Measurements from ENCODE around the gene IL1R2.

IL1R2 gene

GRCh38 chr2:102061962-102062795 is 70.4 kb downstream of the IL1R2 start:
- Histone ChIP-seq H3K9ac (ENCODE audit: low read depth, low read length, poor library complexity) (no peak overlapping the region), H3K23ac (ENCODE audit: low read depth, low read length, poor library complexity) (no peak overlapping the region), H3K14ac (ENCODE audit: low read length) (no peak overlapping the region), H3K4me1 (ENCODE audit: control insufficient read depth in 2 of 2, insufficient read depth in 1 of 2, low read depth in 1 of 2, low read length in 2 of 2) (peaks cover 0 to 11% of the 10 kb centered on the region in 2 donors), H2BK15ac (ENCODE audit: low read length) (no peak overlapping the region), H3K27me3 (ENCODE audit: control insufficient read depth in 3 of 3, insufficient read depth in 3 of 3, low read depth in 1 of 3, low read length in 3 of 3) (peaks cover 0 to 15% (median 0%) of the 10 kb centered on the region in 3 experiments), H2AK5ac (ENCODE audit: low read depth, low read length) (no peak overlapping the region), H3K18ac (ENCODE audit: low read length) (no peak overlapping the region), H3K4me3 (ENCODE audit: low read length in 2 of 2) (no peak overlapping the region), H2AFZ (ENCODE audit: low read length) (peak overlapping the region; percentile 13), H3K4me2 (ENCODE audit: insufficient read depth, low read length, poor library complexity, severe bottlenecking) (no peak overlapping the region), H3K36me3 (replicated peaks in 1 of 2; ENCODE audit: control insufficient read depth in 2 of 2, insufficient read depth in 2 of 2, low read length in 2 of 2) (no peaks in the 10 kb centered on the region), H4K91ac (ENCODE audit: low read depth, low read length, poor library complexity) (no peak overlapping the region), H2BK5ac (ENCODE audit: low read length) (no peak overlapping the region), H3K9me3 (replicated peaks in 1 of 2; ENCODE audit: control insufficient read depth in 2 of 2, insufficient read depth in 1 of 2, low read depth in 1 of 2, low read length in 2 of 2) (no peaks in the 10 kb centered on the region), H2BK12ac (ENCODE audit: low read length) (no peak overlapping the region), H3K27ac (replicated peaks; ENCODE audit: low read length) (no peak overlapping the region), H3K79me1 (ENCODE audit: low read depth, low read length) (no peaks in the 10 kb centered on the region), H4K8ac (ENCODE audit: low read depth, low read length) (no peak overlapping the region), H2BK120ac (ENCODE audit: low read depth, low read length) (no peak overlapping the region), H3K4ac (ENCODE audit: low read length) (no peak overlapping the region)
- DNase-seq (ENCODE audit: low spot score): no peak
- WGBS, 2 donors (ENCODE audit: extremely low coverage in 2 of 2, insufficient read length in 2 of 2, insufficient replicate concordance in 1 of 2): no CpG with 5 or more reads among the region's 8 CpGs

GRCh38 chr2:102062802-102063201 is 71.0 kb downstream of the IL1R2 start:
- Histone ChIP-seq H3K4ac (ENCODE audit: low read length) (no peak overlapping the region), H3K79me1 (ENCODE audit: low read depth, low read length) (no peaks in the 10 kb centered on the region), H3K9ac (ENCODE audit: low read depth, low read length, poor library complexity) (no peak overlapping the region), H3K14ac (ENCODE audit: low read length) (no peak overlapping the region), H3K27ac (replicated peaks; ENCODE audit: low read length) (no peak overlapping the region), H2BK12ac (ENCODE audit: low read length) (no peak overlapping the region), H3K4me1 (ENCODE audit: control insufficient read depth in 2 of 2, insufficient read depth in 1 of 2, low read depth in 1 of 2, low read length in 2 of 2) (peaks cover 0 to 7% of the 10 kb centered on the region in 2 donors), H3K4me2 (ENCODE audit: insufficient read depth, low read length, poor library complexity, severe bottlenecking) (no peak overlapping the region), H2BK120ac (ENCODE audit: low read depth, low read length) (no peak overlapping the region), H3K4me3 (ENCODE audit: low read length in 2 of 2) (no peak overlapping the region), H3K36me3 (replicated peaks in 1 of 2; ENCODE audit: control insufficient read depth in 2 of 2, insufficient read depth in 2 of 2, low read length in 2 of 2) (no peaks in the 10 kb centered on the region), H3K23ac (ENCODE audit: low read depth, low read length, poor library complexity) (no peak overlapping the region), H3K27me3 (ENCODE audit: control insufficient read depth in 3 of 3, insufficient read depth in 3 of 3, low read depth in 1 of 3, low read length in 3 of 3) (peaks cover 0 to 9% (median 0%) of the 10 kb centered on the region in 3 experiments), H4K8ac (ENCODE audit: low read depth, low read length) (no peak overlapping the region), H2AK5ac (ENCODE audit: low read depth, low read length) (no peak overlapping the region), H3K9me3 (replicated peaks in 1 of 2; ENCODE audit: control insufficient read depth in 2 of 2, insufficient read depth in 1 of 2, low read depth in 1 of 2, low read length in 2 of 2) (no peaks in the 10 kb centered on the region), H4K91ac (ENCODE audit: low read depth, low read length, poor library complexity) (no peak overlapping the region), H2AFZ (ENCODE audit: low read length) (no peak overlapping the region), H3K18ac (ENCODE audit: low read length) (no peak overlapping the region), H2BK15ac (ENCODE audit: low read length) (no peak overlapping the region), H2BK5ac (ENCODE audit: low read length) (no peak overlapping the region)
- no peak for DNase-seq (ENCODE audit: low spot score)
- no CpG with 5 or more reads among the region's 3 CpGs for WGBS, 2 donors (ENCODE audit: extremely low coverage in 2 of 2, insufficient read length in 2 of 2, insufficient replicate concordance in 1 of 2)

- Histone ChIP-seq H2AFZ (ENCODE audit: low read length) (no peak overlapping the region), H3K18ac (ENCODE audit: low read length) (no peak overlapping the region), H4K8ac (ENCODE audit: low read depth, low read length) (no peak overlapping the region), H3K9ac (ENCODE audit: low read depth, low read length, poor library complexity) (no peak overlapping the region), H4K91ac (ENCODE audit: low read depth, low read length, poor library complexity) (no peak overlapping the region), H2AK5ac (ENCODE audit: low read depth, low read length) (no peak overlapping the region), H3K79me1 (ENCODE audit: low read depth, low read length) (no peaks in the 10 kb centered on the region), H3K27ac (replicated peaks; ENCODE audit: low read length) (no peak overlapping the region), H2BK120ac (ENCODE audit: low read depth, low read length) (no peak overlapping the region), H3K27me3 (ENCODE audit: control insufficient read depth in 3 of 3, insufficient read depth in 3 of 3, low read depth in 1 of 3, low read length in 3 of 3) (peaks cover 0 to 3% (median 0%) of the 10 kb centered on the region in 3 experiments), H3K4ac (ENCODE audit: low read length) (no peak overlapping the region), H3K4me2 (ENCODE audit: insufficient read depth, low read length, poor library complexity, severe bottlenecking) (no peak overlapping the region), H3K23ac (ENCODE audit: low read depth, low read length, poor library complexity) (no peak overlapping the region), H3K4me3 (ENCODE audit: low read length in 2 of 2) (no peak overlapping the region), H3K4me1 (ENCODE audit: control insufficient read depth in 2 of 2, insufficient read depth in 1 of 2, low read depth in 1 of 2, low read length in 2 of 2) (peaks cover 0 to 7% of the 10 kb centered on the region in 2 donors), H2BK5ac (ENCODE audit: low read length) (no peak overlapping the region), H3K36me3 (replicated peaks in 1 of 2; ENCODE audit: control insufficient read depth in 2 of 2, insufficient read depth in 2 of 2, low read length in 2 of 2) (no peaks in the 10 kb centered on the region), H3K9me3 (replicated peaks in 1 of 2; ENCODE audit: control insufficient read depth in 2 of 2, insufficient read depth in 1 of 2, low read depth in 1 of 2, low read length in 2 of 2) (no peaks in the 10 kb centered on the region), H2BK15ac (ENCODE audit: low read length) (no peak overlapping the region), H3K14ac (ENCODE audit: low read length) (no peak overlapping the region), H2BK12ac (ENCODE audit: low read length) (no peak overlapping the region)
- no CpG with 5 or more reads among the region's 6 CpGs for WGBS, 2 donors (ENCODE audit: extremely low coverage in 2 of 2, insufficient read length in 2 of 2, insufficient replicate concordance in 1 of 2)
- no peak for DNase-seq (ENCODE audit: low spot score)
These were observed 71.7 kb downstream of the IL1R2 start for GRCh38 chr2:102063487-102063911.

- Histone ChIP-seq H3K27ac (replicated peaks; ENCODE audit: low read length) (no peak overlapping the region), H3K18ac (ENCODE audit: low read length) (peak overlapping the region; percentile 29), H2BK5ac (ENCODE audit: low read length) (no peak overlapping the region), H3K4ac (ENCODE audit: low read length) (no peak overlapping the region), H4K8ac (ENCODE audit: low read depth, low read length) (no peak overlapping the region), H3K14ac (ENCODE audit: low read length) (no peak overlapping the region), H3K9me3 (replicated peaks in 1 of 2; ENCODE audit: control insufficient read depth in 2 of 2, insufficient read depth in 1 of 2, low read depth in 1 of 2, low read length in 2 of 2) (no peaks in the 10 kb centered on the region), H3K4me2 (ENCODE audit: insufficient read depth, low read length, poor library complexity, severe bottlenecking) (no peak overlapping the region), H3K4me3 (ENCODE audit: low read length in 2 of 2) (no peak overlapping the region), H3K4me1 (ENCODE audit: control insufficient read depth in 2 of 2, insufficient read depth in 1 of 2, low read depth in 1 of 2, low read length in 2 of 2) (peaks cover 0 to 7% of the 10 kb centered on the region in 2 donors), H3K36me3 (replicated peaks in 1 of 2; ENCODE audit: control insufficient read depth in 2 of 2, insufficient read depth in 2 of 2, low read length in 2 of 2) (no peaks in the 10 kb centered on the region), H4K91ac (ENCODE audit: low read depth, low read length, poor library complexity) (no peak overlapping the region), H2BK15ac (ENCODE audit: low read length) (no peak overlapping the region), H2AFZ (ENCODE audit: low read length) (no peak overlapping the region), H3K9ac (ENCODE audit: low read depth, low read length, poor library complexity) (no peak overlapping the region), H3K79me1 (ENCODE audit: low read depth, low read length) (no peaks in the 10 kb centered on the region), H2AK5ac (ENCODE audit: low read depth, low read length) (no peak overlapping the region), H2BK120ac (ENCODE audit: low read depth, low read length) (no peak overlapping the region), H3K23ac (ENCODE audit: low read depth, low read length, poor library complexity) (no peak overlapping the region), H3K27me3 (ENCODE audit: control insufficient read depth in 3 of 3, insufficient read depth in 3 of 3, low read depth in 1 of 3, low read length in 3 of 3) (no peaks in the 10 kb centered on the region), H2BK12ac (ENCODE audit: low read length) (no peak overlapping the region)
- whole genome bisulfite sequencing, 2 donors (ENCODE audit: extremely low coverage in 2 of 2, insufficient read length in 2 of 2, insufficient replicate concordance in 1 of 2): no CpG with 5 or more reads among the region's 9 CpGs
- peak; percentile 12 for DNase-seq (ENCODE audit: low spot score)
These were observed 72.3 kb downstream of the IL1R2 start for GRCh38 chr2:102063941-102064678.
